Right ventricle myocardium inferior (tissue), 1 donor: Measurements from ENCODE around the gene DHPS. TPM values are rescaled to one million over a fixed set of nuclear protein-coding genes. Genes with fewer than 3 reads are reported as not detected.
"Not testable (repeated sequence)": the region's sequence is repeated elsewhere in the genome, so short reads cannot be mapped to it uniquely, and the experiment has no call there.

Experiments used
- ATAC-seq: fragments of 200-7000 bp; cut with Tn5 transposase; one replicate; pipeline ENCODE4 v1.9.1; 2020; ENCODE audit warnings: mild to moderate bottlenecking, moderate library complexity
- DNase-seq: peaks from one replicate; pipeline ENCODE4 v3.0.0; 2021; ENCODE audit errors: missing footprints
- intact Hi-C: fragments of 100-400 bp; cut with DNase I; formaldehyde crosslinking; loops from one replicate; pipeline ENCODE4 v1.11.0; 2022
- total RNA-seq: library from RNA; stranded (reverse); fragmentation: NEBNext Ultra II Directional; extraction: Animal tissue kit (Norgen Biotek cat#: 25700); gene quantifications from one replicate; pipeline ENCODE4 v1.2.1, GENCODE V29; 2021
- donor health status: DM: no; HTN: yes; CAD: no; lungs with severe emphysema.

The DHPS gene
- total RNA-seq, 1 donor from 2014 or later, result 45.9 TPM

GRCh38 chr19:12711187-12711586 is 29.5 kb upstream of the DHPS start:
- no peak for DNase-seq
- intact Hi-C loops, result no loop called here
- no peak for ATAC-seq

- ATAC-seq (no peak), DNase-seq (no peak)
- intact Hi-C loops, result no loop called here
These were observed 27.0 kb upstream of the DHPS start for GRCh38 chr19:12708641-12709040.

GRCh38 chr19:12706332-12706718 is 24.6 kb upstream of the DHPS start:
- intact Hi-C loops, result no loop called here
- ATAC-seq (no peak), DNase-seq (no peak)

- intact Hi-C loops, result no loop called here
- no peak for DNase-seq
- ATAC-seq, result no peak
These were observed 24.1 kb upstream of the DHPS start for GRCh38 chr19:12705654-12706331.

GRCh38 chr19:12705169-12705568 is 23.5 kb upstream of the DHPS start:
- ATAC-seq (no peak), DNase-seq (no peak)
- intact Hi-C loops, result no loop called here

DNA sequence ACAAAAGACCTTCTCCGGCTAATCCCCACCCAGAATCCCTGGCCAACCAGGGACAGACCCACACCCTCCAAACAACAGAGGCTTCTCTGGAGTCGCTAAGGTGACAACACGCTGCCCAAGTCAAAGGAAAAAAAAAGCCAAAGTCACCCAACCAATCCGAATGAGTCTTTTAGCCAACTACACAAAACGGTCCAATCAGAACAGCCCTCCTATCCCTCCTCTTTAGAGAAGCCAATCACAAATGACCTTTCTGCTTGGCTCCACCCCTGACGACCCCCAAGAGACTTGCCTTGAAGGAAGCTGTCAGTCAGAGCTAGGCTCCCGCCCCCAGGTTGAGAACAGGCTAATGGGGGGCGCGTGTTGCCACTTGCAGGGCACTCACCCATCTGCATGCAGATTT is 21.4 kb upstream of the DHPS start:
- ATAC-seq (no peak), DNase-seq (no peak)
- intact Hi-C loops, result no loop called here

GRCh38 chr19:12701596-12702282 is 20.1 kb upstream of the DHPS start:
- no peak for ATAC-seq
- no peak for DNase-seq
- intact Hi-C loops, result no loop called here

DNA sequence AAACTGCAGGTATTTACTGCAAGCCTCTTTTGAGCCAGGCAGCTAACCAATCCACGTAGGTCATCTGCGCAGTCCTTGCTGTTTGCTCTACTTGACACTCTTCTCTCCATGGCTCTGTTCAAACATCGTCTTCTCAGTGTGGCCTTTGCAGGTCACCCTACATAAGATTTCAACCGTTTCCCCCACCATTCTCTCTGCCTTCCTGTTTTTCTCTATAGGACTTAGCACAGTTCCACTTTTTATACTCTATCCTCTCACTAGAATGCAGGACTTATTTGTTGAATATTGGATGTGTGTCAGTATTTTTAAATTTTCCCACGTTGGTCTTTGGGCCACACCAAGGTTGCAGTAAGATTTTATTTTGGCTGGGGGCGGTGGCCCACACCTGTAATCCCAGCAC is 16.5 kb upstream of the DHPS start:
- no peak for DNase-seq
- intact Hi-C loops, result no loop called here

DNA sequence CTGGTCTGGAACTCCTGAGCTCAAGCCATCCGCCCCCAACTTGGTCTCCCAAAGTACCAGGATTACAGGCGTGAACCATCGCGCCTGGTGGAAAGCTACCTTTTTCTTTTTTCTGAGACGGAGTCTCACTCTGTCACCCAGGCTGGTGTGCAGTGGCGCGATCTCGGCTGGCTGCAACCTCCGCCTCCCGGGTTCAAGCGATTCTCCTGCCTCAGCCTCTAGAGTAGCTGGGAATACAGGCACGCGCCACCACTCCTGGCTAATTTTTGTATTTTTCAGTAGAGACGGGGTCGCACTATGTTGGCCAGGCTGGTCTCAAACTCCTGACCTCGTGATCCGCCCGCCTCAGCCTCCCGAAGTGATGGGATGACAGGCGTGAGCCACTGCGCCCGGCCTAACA is 15.7 kb upstream of the DHPS start:
- intact Hi-C loops, ATAC-seq, DNase-seq: not testable (repeated sequence)

More for the DNA sequence above, 16.5 kb upstream of the DHPS start:
- ATAC-seq, result no peak

GRCh38 chr19:12696366-12697335 is 15.0 kb upstream of the DHPS start, which contains the start of gene FBXW9:
FBXW9 (minus strand) TSS chr19:12696631; CDS start chr19:12696581, 50 bp downstream.
- intact Hi-C loops, result no loop called here
- peak; percentile 94 for ATAC-seq
- peak; percentile 98 for DNase-seq

DNA sequence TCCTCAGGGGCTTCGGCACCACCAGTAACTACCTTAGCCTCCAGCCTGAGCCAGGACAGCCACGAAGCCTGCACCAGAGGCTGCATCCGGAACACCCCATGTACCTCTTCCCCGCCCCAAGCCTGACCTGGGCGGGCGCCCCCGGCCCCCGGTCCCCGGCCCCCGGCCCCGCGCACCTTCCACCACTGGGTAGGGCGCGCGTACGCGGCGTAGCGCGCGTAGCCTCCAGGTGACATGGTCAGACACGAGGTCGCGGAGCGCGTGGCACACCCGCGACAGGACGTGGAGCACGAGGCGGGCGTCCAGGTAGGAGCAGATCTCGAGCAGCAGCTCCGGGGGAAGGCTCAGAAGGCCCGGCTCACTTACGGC is 14.3 kb upstream of the DHPS start:
- intact Hi-C loops, result no loop called here
- DNase-seq (no peak), ATAC-seq (no peak)

- ATAC-seq (no peak), DNase-seq (no peak)
- intact Hi-C loops, result no loop called here
These were observed 13.8 kb upstream of the DHPS start for GRCh38 chr19:12695514-12695913.

DNA sequence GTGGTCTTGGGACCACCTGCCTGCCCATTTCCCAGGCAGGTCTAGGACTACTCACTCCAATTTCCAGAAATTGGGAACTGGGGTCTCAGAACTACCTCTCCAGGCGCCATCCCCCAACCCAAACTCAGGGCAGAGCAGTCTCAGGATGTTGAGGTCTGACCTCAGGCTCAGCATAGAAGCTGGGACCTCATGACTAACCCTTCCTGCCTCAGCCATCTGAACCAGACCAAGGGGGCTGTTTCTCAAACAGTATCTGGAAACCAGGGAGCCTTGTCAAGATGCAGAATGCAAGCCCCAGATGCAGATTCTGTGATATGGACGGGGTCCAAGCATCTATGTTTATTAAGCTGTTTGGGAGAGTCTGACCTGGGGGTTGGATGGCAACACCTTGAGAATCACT is 13.4 kb upstream of the DHPS start:
- intact Hi-C loops, result no loop called here
- no peak for ATAC-seq
- DNase-seq, result no peak

GRCh38 chr19:12694641-12695040 is 13.0 kb upstream of the DHPS start:
- ATAC-seq, result no peak
- intact Hi-C loops, result no loop called here
- DNase-seq, result no peak

- ATAC-seq, result no peak
- intact Hi-C loops, result no loop called here
These were observed 11.3 kb upstream of the DHPS start for GRCh38 chr19:12692960-12693359.

DNA sequence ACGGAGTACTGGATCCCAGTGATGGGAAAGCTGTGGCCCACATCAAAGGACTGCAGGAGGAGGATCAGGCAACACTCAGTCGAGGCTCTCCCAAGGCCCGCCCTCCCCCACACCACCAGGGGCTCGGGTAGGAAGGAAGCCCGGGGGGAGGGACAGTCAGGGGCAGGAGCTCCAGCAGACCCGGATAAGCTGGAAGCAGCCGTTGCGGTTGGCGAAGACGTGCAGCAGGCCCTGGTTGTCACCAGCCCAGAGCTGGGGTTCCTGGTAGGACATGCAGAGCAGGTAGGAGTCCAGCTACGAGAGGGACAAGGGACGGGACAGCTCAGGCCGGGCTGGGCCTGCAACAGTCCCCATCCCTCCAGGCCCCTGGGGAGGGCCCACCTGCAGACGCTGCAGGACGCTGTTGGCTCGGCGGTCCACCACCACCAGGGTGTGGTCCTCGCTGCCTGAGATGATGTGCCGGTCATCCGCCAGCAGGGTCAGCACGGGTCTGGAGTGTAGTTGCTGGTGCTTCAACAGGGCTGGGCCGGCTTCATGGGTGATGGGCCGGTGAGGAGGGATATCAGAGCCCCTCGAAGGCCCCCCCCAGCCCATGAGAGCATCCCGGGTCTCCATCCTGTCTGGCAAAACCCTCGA is 8.0 kb upstream of the DHPS start:
- ATAC-seq, result no peak
- no peak for DNase-seq
- intact Hi-C loops, result no loop called here

More at GRCh38 chr19:12692960-12693359, 11.3 kb upstream of the DHPS start:
- no peak for DNase-seq

DNA sequence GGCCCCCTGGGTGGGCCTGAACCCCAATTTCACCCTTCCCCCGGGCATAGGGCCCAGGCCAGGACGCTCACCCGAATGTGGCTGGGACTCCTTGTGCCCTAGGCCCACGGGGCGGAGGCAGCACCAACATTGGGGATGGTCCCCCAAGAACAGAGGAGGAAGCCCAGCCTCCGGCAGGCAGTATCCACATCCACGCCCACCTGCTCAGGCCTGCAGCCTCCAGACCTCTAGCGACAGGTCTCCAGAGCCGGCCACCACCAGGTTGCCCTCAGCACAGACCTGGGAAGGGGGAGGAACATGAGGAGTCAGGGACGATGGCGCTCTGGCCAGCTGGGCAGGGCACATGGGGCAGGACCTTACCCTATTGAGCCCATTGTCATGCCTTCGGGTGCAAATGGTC is 7.3 kb upstream of the DHPS start:
- DNase-seq, result no peak

DNA sequence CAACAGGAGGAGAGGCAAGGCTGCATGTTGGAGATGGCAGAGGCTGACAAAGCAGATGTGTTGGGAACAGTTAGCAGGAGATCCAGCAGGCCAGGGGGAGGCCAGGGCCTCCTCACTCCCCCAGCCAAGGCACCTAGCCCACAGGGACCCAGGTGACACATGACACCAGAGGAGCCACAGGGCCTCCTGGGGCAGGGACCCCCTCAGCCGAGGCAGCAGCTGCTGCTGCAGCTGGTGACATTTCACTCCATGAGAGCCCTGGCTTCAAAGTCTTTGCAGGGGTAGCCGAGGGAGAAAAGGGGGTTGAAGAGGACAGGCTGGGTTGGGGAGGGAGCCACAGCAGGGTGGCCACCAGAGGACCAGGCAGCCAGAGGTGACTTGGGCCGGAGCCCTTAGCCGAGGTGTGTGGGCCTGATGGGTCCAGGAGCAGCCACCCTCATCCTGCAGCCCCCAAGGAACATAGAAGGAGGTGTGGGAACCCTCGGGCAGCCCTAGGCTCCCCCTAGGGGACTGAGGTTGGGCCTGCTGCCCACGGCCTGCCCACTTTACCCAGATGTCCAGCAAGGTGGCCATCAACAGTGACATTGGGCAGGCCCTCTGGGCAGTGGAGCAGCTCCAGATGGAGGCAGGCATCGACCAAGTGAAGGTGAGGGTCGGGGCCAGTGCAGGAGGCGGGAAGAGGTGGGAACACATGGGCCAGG is 6.0 kb upstream of the DHPS start, which contains the start of gene GNG14:
TSS of gene GNG14 (plus strand) at position 503 of the 701 bp plus-strand sequence. CDS start at position 554, 51 bp downstream.
- ATAC-seq (no peak), DNase-seq (no peak)
- intact Hi-C loops, result no loop called here

More for the DNA sequence above, 7.3 kb upstream of the DHPS start:
- no peak for ATAC-seq
- intact Hi-C loops, result no loop called here
